Measurements from ENCODE around the gene MBD3L3.

- TF ChIP-seq EZH2phosphoT487 (IDR thresholded peaks at IDR 0.05; ENCODE audit: borderline replicate concordance, low read depth, low read length) = no peak
- no peak for TF ChIP-seq CTCF (conservative IDR thresholded peaks at IDR 0.05; ENCODE audit: low read length)
Measured at GRCh38 chr19:7078008-7078407, 19.5 kb upstream of the MBD3L3 start.

All from OCI-LY7 (cell line).